Islet precursor cell (in vitro differentiated cells): ENCODE data around the gene GABBR2.
"Not testable (repeated sequence)": the region's sequence is repeated elsewhere in the genome, so short reads cannot be mapped to it uniquely, and the experiment has no call there.

ENCODE experiments used
- DNase-seq: peaks from one replicate; pipeline ENCODE4 v3.0.0-alpha.2; 2018

Gene GABBR2

DNA sequence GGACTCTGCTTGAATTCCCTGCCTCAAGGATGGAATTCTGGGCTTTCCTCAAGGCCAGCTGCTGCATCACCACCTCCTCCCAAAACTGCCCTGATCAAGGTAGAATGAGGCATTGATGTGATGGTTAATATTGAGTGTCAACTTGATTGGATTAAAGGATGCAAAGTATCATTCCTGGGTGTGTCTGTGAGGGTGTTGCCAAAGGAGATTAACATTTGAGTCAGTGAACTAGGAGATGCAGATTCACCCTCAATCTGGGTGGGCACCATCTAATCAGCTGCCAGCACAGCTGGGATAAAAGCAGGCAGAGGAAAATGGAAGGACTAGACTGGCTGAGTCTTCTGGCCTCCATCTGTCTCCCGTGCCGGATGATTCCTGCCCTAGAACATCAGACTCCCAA lies 23.9 kb downstream of the GABBR2 start:
- peak; percentile 16 for DNase-seq

DNA sequence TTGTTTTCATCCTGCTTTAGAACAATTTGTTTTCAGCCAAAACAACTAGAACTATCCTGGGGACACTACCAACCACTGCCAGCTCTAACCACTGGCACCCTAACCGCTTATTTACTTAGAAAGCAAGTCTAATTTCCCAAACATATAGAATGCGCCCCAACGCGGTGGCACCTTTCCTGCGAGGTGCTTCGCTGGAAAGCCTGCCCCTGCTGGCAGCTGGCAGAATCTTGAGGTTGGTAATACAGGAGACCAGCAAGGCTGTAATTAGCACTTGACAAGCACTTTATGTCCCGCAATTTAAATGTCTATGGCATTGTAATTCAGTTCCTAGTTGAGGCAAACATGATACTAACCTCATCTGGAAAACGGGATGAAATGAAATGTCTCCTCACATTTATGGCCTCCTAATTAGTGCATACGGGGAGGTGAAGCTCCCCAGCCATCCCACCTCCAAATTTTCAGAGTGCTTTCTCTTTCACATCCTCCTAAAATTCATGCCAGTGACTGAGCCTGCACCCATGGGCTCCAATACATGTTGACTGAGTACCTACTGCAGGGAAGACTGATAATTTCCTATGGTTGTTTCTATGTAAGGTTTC lies 30.4 kb downstream of the GABBR2 start:
- peak; percentile 64 for DNase-seq

DNA sequence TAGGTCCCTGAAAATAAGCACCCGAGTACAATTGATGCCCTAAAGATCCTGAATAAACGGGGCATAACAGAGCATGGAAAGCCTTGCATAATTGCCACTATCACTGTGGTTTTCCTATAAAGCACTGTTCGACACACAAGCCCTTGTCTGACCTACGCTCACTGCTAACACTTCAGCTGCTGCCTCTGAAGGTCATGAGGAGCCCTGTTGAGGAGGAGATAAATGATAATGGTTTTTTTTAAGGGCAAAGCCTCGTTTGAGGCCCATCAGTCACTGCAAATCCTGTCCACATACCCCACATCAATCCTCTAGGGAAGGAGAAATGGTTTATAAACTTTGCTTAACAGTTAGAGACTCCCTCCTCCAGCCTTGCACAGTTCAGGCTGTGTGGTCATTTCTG lies 35.1 kb downstream of the GABBR2 start:
- no peak for DNase-seq

DNA sequence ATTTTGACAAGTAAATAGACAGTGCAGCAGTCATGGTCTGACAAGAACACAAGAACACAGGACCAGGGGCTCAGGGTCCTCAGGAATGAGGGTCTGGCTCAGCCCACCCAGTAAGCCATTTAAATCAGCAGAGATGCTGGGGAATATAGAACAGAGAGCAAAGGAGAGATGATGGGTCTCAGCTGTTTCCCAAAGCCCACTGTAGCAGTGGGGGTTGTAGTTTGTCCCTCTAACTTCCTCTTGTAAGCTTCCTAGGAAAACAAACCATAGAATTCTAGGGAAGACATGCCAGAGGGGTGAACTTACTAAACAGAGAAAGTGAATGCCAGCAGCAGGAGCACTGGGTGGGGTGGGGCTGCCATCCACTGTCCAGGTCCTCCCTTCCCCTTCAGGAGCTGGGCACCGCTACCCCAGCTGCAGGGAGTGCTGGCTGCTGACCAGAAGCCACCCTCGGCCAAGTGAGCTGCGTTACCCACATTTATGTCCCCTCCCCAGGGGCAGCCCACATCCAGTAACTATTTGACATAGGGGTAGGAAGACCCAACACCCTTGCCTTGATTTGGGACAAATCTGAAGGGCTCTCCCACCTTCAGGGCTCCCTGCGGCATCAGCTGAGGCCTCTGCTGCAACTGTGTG lies 41.6 kb downstream of the GABBR2 start:
- no peak for DNase-seq

DNA sequence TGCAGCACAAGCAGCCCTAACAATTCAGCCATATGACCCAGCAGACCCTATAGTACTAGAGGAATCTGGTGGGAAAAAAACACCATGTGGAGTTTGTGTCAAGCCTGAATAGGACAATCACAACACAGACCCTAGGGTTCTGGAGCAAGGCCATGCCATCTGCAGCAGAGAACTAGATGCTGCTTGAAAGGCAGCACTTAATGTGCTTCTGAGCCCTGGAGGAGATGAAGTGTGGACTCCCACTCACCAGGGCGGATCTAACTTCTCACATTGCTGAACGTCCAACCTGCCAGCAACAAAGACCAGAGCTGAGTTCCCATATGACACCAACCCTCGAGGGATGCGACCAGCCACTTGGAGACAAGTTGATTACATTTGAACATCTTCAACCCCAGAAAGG lies 43.2 kb downstream of the GABBR2 start:
- DNase-seq = no peak

DNA sequence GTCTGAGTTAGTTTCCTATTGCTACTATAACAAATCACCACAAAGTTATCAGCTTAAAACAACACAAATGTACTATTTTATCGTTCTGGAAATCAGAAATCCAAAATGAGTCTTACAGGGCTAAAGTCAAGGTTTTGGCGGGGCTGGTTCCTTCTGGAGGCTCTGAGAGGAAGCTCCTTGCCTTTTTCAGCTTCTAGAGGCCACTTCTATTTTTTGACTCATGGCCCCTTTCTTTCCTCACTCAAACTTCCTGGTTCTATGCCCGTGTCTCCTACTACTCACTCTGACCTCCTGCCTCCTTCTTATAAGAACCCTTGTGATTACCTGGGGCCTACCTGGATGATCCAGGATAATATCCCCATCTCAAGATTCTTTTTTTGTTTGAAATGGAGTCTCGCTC lies 48.2 kb downstream of the GABBR2 start:
- DNase-seq = no peak

DNA sequence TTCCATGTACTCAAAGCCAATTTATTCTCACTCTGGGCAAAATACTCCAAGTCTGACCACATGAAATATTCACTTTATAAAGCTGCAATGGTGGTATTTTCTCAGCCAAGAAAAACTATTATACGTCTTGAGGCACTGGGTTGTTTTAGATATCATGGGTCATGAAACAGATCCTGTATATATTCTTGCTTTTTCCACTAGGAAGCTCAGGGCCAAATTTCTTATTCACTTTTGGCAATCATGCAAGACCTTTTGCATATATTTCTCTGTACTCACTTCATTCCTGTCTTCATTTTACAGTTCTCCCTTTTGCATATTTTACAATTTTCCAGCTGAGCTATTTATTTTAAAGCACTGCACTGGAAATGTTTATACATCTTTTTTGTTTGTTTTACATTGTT lies 49.8 kb downstream of the GABBR2 start:
- DNase-seq = no peak

DNA sequence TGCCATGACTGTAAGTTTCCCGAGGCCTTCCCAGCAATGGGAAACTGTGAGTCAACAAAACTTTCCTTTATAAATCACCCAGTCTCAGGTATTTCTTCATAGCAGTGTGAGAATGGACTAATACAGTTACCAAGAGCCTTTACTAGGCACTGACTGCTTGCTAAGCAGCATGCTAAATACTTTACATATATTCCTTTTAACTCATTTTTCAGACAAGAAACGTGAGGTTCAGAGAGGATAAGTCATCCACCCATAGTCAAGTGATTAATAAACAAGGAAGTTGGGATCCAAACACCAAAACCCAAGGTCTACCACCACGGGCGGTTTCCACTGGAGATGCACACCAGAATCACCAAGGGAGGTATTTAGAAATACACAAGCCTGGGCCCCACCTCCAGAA lies 50.8 kb downstream of the GABBR2 start:
- no peak for DNase-seq

DNA sequence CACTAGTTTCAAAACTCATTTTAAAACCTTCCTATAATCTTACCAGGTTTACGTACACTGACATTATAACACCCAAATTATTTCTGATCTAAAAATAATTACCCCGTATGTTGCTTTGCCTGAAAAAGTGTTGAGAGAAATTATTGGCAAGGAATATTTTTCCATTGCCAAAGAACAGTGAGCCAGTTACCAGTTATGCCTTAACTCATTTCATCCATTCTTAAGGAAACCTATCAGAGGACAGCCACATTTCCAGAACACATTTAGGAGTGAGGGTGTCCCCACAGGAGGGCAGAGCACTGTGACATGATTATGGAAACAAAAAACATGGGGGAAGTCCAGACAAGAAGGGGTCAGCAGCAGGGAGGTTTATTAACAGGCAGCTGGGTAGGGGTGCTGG lies 52.2 kb downstream of the GABBR2 start:
- no peak for DNase-seq

DNA sequence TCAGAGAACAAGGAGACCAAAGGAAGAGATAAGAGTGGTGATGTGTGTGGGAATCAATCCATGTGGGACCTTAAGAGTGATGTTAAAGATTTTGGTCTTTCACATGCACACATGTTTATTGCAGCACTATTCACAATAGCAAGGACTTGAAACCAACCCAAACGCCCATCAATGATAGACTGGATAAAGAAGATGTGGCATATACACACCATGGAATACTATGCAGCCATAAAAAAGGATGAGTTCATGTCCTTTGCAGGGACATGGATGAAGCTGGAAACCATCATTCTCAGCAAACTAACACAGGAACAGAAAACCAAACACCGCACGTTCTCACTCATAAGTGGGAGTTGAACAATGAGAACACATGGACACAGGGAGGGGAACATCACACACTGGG lies 53.3 kb downstream of the GABBR2 start:
- not testable (repeated sequence) for DNase-seq

DNA sequence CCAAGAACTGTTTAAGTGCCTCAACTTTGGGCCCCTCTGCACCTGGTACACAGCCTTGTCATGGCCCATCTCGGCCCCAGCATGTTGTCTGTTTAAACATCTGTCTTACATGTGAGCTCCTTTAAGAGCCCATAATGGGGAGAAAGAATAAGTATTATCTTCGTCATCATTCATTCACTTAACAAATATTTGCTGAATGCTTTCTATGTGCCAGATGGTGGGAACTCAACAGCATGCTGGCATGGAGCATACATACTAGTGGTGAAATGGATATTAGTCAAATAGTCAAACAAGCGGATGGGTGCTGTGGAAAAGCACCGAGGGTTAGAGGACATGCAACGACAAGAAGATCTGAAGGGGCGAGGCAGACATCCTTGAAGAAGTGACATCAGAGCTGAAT lies 54.5 kb downstream of the GABBR2 start:
- DNase-seq = no peak

DNA sequence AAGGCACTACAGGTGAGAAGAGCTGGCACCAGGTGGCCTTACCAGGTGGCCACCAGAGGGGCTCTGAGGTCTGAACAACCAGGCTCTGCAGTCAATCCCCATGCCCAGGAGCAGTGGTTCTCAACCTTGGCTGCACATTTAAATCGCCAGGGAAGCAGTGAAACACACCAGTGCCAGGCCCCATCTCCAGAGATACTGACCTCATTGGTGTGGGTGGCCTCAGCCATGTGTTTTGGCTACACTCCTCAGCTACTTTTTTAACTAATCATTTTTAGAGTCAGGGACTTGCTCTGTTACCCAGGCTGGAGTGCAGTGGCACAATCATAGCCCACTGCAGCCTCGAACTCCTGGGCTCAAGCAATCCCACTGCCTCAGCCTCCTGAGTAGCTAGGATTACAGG lies 56.0 kb downstream of the GABBR2 start:
- no peak for DNase-seq

DNA sequence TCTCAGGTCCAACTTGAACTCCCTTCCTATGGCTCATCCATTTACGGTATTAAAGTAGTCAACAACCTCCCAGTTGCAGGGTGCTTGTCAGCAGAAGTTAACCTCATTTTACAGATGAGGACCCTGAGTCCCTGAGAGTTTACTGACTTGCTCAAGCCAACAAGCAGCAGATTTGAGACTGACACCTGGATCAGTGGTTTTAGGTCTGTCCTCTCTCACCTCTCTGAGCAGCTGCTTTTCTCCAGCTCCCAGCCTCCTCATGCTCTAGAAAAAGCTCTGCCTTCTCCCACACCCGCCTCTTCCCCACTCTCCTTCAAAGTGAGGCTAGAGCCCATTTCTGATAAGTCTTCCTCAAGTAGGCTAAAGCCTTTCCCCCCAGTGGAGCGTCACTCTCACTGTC lies 56.4 kb downstream of the GABBR2 start:
- no peak for DNase-seq

DNA sequence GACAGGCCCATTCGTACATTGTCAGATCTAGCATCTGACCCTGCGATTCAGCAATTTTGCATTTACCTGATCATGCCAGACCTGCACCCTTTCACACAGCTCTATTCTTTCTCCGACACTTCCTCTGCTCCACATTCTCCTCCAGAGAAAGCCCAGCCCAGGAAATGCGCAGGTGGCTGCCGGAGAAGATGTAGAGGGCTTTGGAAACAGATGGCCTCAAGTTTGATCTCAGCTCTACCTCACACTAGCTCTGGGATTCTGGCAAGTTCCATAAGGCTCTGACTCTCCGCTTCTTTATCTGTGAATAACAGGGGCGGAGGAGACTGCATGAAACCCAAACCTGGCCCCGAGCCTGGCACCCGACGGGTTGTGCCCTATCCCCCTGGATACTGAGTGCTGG lies 61.5 kb downstream of the GABBR2 start:
- DNase-seq = no peak

DNA sequence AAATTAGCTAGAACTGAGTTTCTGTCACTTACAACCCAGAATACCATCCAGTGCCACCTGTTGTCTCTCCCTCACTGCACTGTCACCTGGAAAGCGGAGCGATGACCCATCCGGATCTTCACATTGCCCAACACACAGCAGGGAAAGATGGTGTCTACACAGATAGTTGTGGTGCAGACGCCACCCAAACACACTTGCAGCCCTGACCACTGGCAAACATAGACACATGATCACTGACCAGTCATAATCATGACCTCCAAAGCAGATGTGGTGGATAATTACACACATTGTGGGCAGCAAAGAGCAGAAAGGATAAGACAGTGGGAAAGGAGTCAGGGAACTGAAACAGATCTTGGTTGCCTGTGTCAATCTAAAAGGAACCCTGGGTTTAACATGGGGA lies 64.7 kb downstream of the GABBR2 start:
- no peak for DNase-seq

DNA sequence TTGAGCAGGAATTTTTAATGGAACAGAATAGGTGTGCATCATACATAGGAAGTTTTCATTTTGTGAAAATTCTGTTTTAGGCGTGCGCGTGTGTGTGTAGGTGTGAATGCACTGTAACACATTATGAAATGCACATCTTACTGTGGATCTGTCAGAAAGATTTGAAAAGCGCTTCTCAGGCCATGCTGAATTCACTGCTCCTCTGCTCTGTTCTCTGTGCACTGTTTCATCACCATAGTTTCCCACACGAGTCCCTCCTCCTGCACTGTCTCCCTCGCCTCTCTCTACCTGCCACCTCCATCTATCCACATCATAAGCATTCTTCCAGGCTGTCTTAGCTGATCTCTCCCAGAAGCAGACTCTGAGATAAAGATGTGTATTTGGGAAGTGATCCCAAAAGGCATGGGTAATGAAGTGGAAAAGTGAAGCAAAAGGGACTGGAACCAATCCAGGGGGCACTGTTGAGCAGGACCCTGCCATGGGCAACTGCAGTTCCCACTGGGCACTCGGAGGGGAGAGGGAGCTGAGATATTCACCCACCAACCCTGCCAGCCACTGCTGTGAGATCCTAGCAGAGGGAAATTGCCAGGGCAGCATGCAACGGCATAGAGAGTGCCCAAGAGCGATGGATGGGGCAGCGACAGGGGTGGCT lies 65.9 kb downstream of the GABBR2 start:
- no peak for DNase-seq

DNA sequence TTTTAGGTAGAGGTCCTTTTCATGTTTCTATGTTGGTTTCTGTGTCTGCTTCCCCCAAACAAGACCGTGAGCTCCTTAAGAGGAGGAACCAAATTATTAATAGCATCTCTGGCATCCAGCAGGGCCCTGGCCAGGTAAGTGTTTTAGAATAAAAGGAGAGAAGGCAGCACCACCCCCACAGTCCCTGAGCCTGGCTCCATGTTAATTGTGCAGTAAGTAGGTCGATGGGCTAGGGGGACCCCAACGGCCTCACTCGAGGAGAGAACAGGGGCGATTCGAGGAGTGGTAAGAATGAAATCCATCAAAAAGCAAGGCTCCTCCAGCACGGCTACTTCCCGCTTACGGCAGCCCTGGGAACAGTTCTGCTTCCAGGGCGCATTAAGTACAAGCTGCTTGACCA lies 67.0 kb downstream of the GABBR2 start:
- no peak for DNase-seq

DNA sequence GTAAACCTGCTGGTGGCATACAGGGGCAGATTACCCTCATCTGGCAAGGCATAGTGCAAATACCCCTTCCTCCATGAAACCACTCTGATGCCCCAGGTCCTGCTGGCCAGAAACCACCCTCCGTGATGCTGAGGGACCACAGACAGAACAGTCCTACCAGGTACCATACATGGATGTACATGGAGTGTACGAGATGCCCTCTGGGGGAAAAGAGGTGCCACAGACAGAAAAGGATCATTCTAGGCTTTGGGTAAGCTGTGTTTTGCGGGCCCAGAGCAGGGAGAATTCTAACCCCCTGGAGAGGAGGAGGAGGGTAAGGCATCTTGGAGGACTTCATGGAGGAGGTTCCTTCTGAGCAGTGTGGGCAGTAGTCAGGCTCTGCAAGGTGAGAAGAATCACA lies 68.3 kb downstream of the GABBR2 start:
- no peak for DNase-seq

DNA sequence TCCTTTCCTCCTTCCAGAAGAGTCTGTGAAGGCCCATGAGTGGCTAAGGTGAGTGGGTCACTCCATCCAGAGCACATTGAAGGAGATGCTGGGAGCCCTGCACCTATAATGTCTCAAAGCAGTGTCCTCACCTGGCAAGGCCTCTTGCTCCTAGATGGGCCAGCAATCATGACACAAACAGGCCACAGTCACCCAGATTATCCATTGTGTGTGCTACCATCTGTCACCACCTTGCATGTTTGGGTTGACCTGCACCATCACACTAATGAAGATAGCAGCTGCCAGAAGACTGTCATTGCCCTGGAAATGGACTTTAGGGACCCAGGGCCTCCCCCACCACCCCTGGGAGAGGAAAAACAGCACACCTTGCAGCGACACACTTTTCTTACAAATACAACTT lies 69.6 kb downstream of the GABBR2 start:
- DNase-seq = no peak

DNA sequence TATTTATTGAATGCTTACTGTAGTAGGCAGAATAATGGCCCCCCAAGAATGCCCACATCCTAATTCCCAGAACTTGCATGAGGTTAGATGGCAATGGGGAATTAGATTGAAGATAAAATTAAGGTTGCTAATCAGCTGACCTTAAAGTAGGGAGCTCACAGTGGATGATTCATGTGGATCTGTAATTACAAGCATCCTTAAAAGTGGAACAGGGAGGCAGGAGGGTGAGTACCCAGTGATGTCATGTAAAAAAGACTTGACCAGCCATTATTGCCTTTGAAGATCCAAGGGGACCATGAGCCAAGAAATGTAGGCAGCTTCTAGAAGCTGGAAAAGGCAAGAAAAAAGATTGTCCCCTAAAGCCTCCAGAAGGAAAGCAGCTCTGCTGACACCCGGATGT lies 71.4 kb downstream of the GABBR2 start:
- DNase-seq = no peak

DNA sequence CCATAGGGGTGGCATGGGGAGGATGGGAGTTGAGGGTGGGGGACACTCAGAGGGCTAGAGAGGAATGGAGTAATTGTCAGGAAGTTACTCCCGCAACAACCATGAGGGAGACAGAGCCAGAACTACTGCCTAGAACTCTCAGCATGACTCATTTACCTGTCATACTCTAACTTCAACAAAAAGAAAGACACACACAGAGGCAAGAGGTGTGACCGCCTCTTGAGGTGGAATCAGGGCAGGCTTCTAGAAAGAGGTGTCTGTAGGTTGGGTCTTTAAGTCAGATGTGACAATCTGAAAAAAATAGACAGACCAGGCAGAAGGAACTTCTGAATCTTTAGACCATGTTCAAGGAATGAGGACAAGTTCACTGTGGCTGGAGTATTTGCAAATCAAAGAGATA lies 73.4 kb downstream of the GABBR2 start:
- no peak for DNase-seq

DNA sequence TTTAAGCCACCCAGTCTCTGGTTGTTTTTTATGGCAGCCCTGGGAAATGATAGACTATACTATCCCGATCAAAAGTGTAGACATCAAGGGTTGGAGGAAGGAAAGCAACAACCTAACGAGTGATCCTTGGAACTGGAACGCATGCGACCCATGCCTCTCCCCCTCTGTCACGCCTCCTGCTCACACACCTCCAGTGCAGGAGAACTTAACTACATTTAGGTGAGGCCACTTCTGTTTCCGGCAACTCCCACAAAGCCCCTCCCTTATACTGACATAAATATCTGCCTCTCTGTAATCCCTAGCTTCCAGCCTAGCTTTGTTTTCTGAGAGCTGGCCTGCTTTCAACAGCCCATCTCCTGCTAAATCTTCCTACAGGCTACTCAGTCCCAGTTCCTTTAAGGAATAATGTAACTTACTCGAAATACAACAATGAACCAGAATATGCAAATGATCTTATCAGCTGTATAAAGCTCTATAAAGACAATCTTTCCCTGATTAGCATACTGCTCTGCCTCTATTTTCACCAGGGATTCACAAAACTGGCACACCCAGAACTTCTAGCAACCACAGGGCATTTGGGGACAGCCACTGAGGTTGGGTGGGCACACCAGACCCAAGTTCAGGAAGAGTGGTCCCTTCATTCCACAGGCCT lies 73.9 kb downstream of the GABBR2 start:
- no peak for DNase-seq

DNA sequence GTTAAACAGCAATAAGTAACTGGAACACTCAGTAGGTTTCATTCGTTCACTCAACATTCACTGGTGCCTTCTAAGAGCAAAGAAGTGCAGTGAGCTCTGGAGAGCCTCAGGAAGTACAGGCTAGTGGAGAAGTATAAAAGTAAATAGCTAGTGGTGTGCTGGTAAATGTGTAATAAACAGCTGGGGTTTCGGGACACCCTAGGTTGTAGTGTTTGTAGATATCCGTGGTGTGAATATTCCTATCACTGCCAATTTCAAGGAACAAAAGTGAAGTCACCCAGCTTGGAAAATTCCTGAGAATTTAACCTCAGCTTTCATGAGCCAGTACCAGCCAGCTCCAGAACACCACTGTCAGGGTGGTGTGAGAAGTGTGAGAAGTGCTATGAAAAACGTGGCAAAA lies 75.9 kb downstream of the GABBR2 start:
- DNase-seq = no peak

DNA sequence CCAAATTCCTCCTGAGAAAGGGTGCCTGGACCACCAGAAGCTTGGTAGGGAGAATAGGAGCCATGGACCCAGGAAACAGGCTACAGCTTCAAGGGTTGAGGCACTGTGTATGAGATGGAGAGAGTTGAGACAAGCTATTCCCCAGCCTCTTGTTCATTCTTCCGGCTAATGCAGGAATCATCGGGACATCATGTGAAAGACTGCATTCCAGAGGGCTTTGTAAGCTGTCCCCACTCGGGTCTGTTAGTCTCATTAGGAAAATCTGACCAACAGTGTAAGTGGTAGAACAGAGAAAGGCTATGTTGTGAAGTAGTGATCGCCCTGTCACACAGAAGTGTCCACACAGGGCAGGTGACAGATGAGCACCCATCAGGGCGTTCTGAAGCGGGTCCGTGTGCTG lies 81.4 kb downstream of the GABBR2 start:
- DNase-seq = peak; percentile 66
